HG03064 (cell line): Measurements from ENCODE around the gene CLDN11.

Experiments
- ATAC-seq: cut with Tn5 transposase; IDR thresholded peaks from one replicate; pipeline ENCODE4 v1.9.1; 2021; ENCODE audit warnings: low read depth; ENCODE audit not compliant: unreplicated experiment

Gene CLDN11

GRCh38 chr3:170425491-170426239 lies 7.0 kb downstream of the CLDN11 start:
- ATAC-seq: no peak

GRCh38 chr3:170426240-170426797 lies 7.7 kb downstream of the CLDN11 start:
- ATAC-seq: no peak

- no peak for ATAC-seq
Observed at GRCh38 chr3:170428095-170428494, 9.4 kb downstream of the CLDN11 start.

GRCh38 chr3:170429050-170429449 lies 10.4 kb downstream of the CLDN11 start:
- no peak for ATAC-seq

GRCh38 chr3:170431054-170431453 lies 12.4 kb downstream of the CLDN11 start:
- ATAC-seq: no peak

- no peak for ATAC-seq
Observed at GRCh38 chr3:170432416-170432815, 13.7 kb downstream of the CLDN11 start.

GRCh38 chr3:170436697-170437096 lies 18.0 kb downstream of the CLDN11 start:
- ATAC-seq: no peak

GRCh38 chr3:170437176-170437575 lies 18.5 kb downstream of the CLDN11 start:
- ATAC-seq: no peak

- ATAC-seq: no peak
Observed at GRCh38 chr3:170437696-170438407, 19.2 kb downstream of the CLDN11 start.

- ATAC-seq: no peak
Observed at GRCh38 chr3:170438836-170439235, 20.2 kb downstream of the CLDN11 start.

GRCh38 chr3:170440344-170440743 lies 21.7 kb downstream of the CLDN11 start:
- ATAC-seq: no peak

- ATAC-seq: no peak
Observed at GRCh38 chr3:170441412-170441811, 22.7 kb downstream of the CLDN11 start.

- no peak for ATAC-seq
Observed at GRCh38 chr3:170442947-170443346, 24.3 kb downstream of the CLDN11 start.

- no peak for ATAC-seq
Observed at GRCh38 chr3:170443457-170443856, 24.8 kb downstream of the CLDN11 start.

GRCh38 chr3:170448584-170448983 lies 29.9 kb downstream of the CLDN11 start:
- no peak for ATAC-seq

- no peak for ATAC-seq
Observed at GRCh38 chr3:170450039-170450438, 31.4 kb downstream of the CLDN11 start.

GRCh38 chr3:170454509-170454908 lies 35.8 kb downstream of the CLDN11 start:
- ATAC-seq: no peak

- ATAC-seq: no peak
Observed at GRCh38 chr3:170458285-170458684, 39.6 kb downstream of the CLDN11 start.

GRCh38 chr3:170463011-170463410 lies 44.3 kb downstream of the CLDN11 start:
- no peak for ATAC-seq

- no peak for ATAC-seq
Observed at GRCh38 chr3:170465955-170466354, 47.3 kb downstream of the CLDN11 start.

- ATAC-seq: no peak
Observed at GRCh38 chr3:170467007-170467406, 48.3 kb downstream of the CLDN11 start.
